K562 (cell line): ENCODE data around the gene HNF4A. TPM values are rescaled to one million over a fixed set of nuclear protein-coding genes. Genes with fewer than 3 reads are reported as not detected.

Experiments used
- ARID2 ChIP-seq: fragments of 450-650 bp; IDR thresholded peaks from 2 replicates; pipeline ENCODE4 v1.6.1; 2017; ENCODE audit warnings: antibody characterized with exemption, mild to moderate bottlenecking
- ATF7 ChIP-seq: fragments of 450-650 bp; IDR thresholded peaks from 2 replicates; pipeline ENCODE4 v1.7.1; 2014; ENCODE audit warnings: mild to moderate bottlenecking, moderate library complexity
- CBX8 ChIP-seq: fragments of 200-600 bp; sonication (generic); IDR thresholded peaks from 2 replicates; pipeline ENCODE4 v1.6.1; 2012; ENCODE audit warnings: borderline replicate concordance, mixed run types, low read depth, mild to moderate bottlenecking, moderate library complexity, mixed read lengths, low read length, control low read depth, inconsistent platforms; ENCODE audit not compliant: poor library complexity, severe bottlenecking; ENCODE audit errors: extremely low read depth
- CEBPB ChIP-seq: fragments of 450-650 bp; IDR thresholded peaks from 2 replicates; pipeline ENCODE4 v1.6.1; 2016; ENCODE audit warnings: missing genetic modification characterization, missing compliant biosample characterization
- CHD4 ChIP-seq: fragments of 200-600 bp; sonication (generic); IDR thresholded peaks from 3 replicates; pipeline ENCODE4 v1.6.1; 2012; ENCODE audit warnings: low read depth, mild to moderate bottlenecking, mixed read lengths, low read length, inconsistent platforms; ENCODE audit not compliant: insufficient read depth, insufficient replicate concordance, poor library complexity, severe bottlenecking
- CREB3L1 ChIP-seq: fragments of 450-650 bp; IDR thresholded peaks from 2 replicates; pipeline ENCODE4 v1.6.1; 2014; ENCODE audit warnings: low read depth, mild to moderate bottlenecking, moderate library complexity, borderline replicate concordance
- GTF2E2 ChIP-seq: fragments of 200-800 bp; sonication (Bioruptor generic); IDR thresholded peaks from 2 replicates; pipeline ENCODE4 v1.6.1; 2016; ENCODE audit warnings: missing genetic modification characterization, missing compliant biosample characterization
- HLTF ChIP-seq: fragments of 450-650 bp; IDR thresholded peaks from 2 replicates; pipeline ENCODE4 v1.6.1; 2016
- LEF1 ChIP-seq: fragments of 450-650 bp; IDR thresholded peaks from 2 replicates; pipeline ENCODE4 v1.6.1; 2016; ENCODE audit warnings: mild to moderate bottlenecking
- MIER1 ChIP-seq: fragments of 450-650 bp; IDR thresholded peaks from 2 replicates; pipeline ENCODE4 v1.6.1; 2016; ENCODE audit warnings: antibody characterized with exemption, mild to moderate bottlenecking, low read depth
- NFRKB ChIP-seq: fragments of 450-650 bp; IDR thresholded peaks from 2 replicates; pipeline ENCODE4 v1.6.1; 2016; ENCODE audit warnings: low read depth
- RBM25 ChIP-seq: fragments of 200-400 bp; formaldehyde crosslinking; IDR thresholded peaks from 2 replicates; pipeline ENCODE4 v1.6.1; 2018; ENCODE audit warnings: low read length, low read depth, moderate library complexity; ENCODE audit not compliant: severe bottlenecking
- SFPQ ChIP-seq: fragments of 200-400 bp; formaldehyde crosslinking; IDR thresholded peaks from 2 replicates; pipeline ENCODE4 v1.6.1; 2017; ENCODE audit warnings: mild to moderate bottlenecking, low read depth, low read length, moderate library complexity
- ZBTB26 ChIP-seq: fragments of 450-650 bp; formaldehyde crosslinking; IDR thresholded peaks from 2 replicates; pipeline ENCODE4 v1.4.0; 2022; ENCODE audit warnings: missing genetic modification characterization
- ZFPM2 ChIP-seq: fragments of 250-450 bp; sonication (Bioruptor Pico); IDR thresholded peaks from 2 replicates; pipeline ENCODE4 v1.5.1; 2022; ENCODE audit warnings: mild to moderate bottlenecking
- ZNF121 ChIP-seq: sonication (generic); formaldehyde crosslinking; conservative IDR thresholded peaks from 2 replicates; pipeline ENCODE4 v1.8.0; 2022; ENCODE audit warnings: missing genetic modification reagents
- ZNF324 ChIP-seq: fragments of 250-450 bp; sonication (Bioruptor Pico); IDR thresholded peaks from 2 replicates; pipeline ENCODE4 v1.4.0; 2020; ENCODE audit warnings: mild to moderate bottlenecking
- ZNF444 ChIP-seq: fragments of 250-450 bp; sonication (Bioruptor Pico); IDR thresholded peaks from 2 replicates; pipeline ENCODE4 v1.4.0; 2020; ENCODE audit warnings: mild to moderate bottlenecking, moderate library complexity
- ZNF551 ChIP-seq: fragments of 250-450 bp; sonication (Bioruptor Pico); IDR thresholded peaks from 2 replicates; pipeline ENCODE4 v1.5.0; 2021; ENCODE audit warnings: mild to moderate bottlenecking, moderate library complexity
- polyA plus RNA-seq, 8 experiments: library from polyadenylated mRNA; depleted of rRNA in 4 of 8; stranded (reverse) in 5 of 8; unstranded in 3 of 8; fragments of >200 nt; fragmentation: Nextera tagmentation in 2 of 8; fragmentation: Illumina TruSeq in 1 of 8; extraction: Ambion mirVana in 2 of 8; extraction: Trizol in 1 of 8; gene quantifications; 2 replicates each; pipeline versions ENCODE4 v1.2.1 to v1.2.3, GENCODE V29; 2011 to 2014; ENCODE audit warnings: inconsistent platforms in 1 of 8, missing spikeins in 1 of 8
- total RNA-seq, 7 experiments: library from RNA; depleted of rRNA in 6 of 7; stranded (reverse); fragments of >200 nt in 6 of 7; fragmentation: Illumina TruSeq in 2 of 7; extraction: Trizol in 2 of 7; gene quantifications; 2 replicates each; pipeline versions ENCODE4 v1.2.1 to v1.2.3, GENCODE V29; 2011 to 2021; ENCODE audit warnings: low replicate concordance in 1 of 7
- TF ChIP-seq, protein P1 (sequence below): conservative IDR thresholded peaks from 2 replicates; pipeline ENCODE4 v1.6.1; 2011; ENCODE audit warnings: low read depth, mild to moderate bottlenecking, low read length; ENCODE audit not compliant: control insufficient read depth
- TF ChIP-seq, protein P2 (sequence below), 2 experiments: IDR thresholded peaks; 2 replicates each; pipeline ENCODE4 v1.6.1; 2011; ENCODE audit warnings: borderline replicate concordance in 1 of 2, control low read depth in 1 of 2, low read depth in 1 of 2, low read length in 1 of 2, mild to moderate bottlenecking in 1 of 2, mixed read lengths in 1 of 2, moderate library complexity in 1 of 2; ENCODE audit not compliant: insufficient read depth in 1 of 2, insufficient read length in 1 of 2, poor library complexity in 1 of 2, severe bottlenecking in 1 of 2; ENCODE audit errors: extremely low read depth in 1 of 2

The HNF4A gene
- total and polyA plus RNA-seq, 9 of the 15 experiments (the other 6 are each of a cell fraction or from before 2014, with no cell fraction given), result 0.03 to 0.27 (median 0.08) TPM; not detected in 5

DNA sequence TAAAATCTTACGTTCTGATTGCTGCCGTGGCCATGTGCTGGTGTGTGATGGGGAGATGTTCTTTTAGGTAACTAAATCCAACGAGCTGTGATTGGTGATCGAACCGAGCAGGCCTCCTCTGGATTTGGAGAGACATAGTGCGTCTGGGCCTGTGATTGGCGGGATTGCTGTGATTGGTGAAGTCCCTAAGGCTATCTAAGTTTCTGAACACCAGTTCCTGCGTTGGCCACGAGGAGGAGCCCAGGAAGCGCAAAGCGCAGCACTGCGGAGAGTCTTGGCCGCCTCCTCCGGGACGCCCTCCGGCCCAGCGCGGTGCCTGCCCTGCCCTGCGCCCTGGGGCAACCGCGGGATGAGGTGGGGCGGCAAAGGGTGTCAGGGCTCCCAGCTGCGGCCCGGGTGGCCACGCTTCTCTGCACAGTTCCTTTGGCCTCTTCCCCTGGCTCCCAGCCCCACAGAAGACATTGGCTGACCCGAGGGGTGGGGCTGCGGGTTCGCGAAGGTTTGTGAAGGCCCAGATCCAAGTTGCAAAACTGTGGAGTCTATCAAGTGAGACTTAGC is 33.0 kb downstream of the HNF4A start (continued):
- TF ChIP-seq, protein P1, sequence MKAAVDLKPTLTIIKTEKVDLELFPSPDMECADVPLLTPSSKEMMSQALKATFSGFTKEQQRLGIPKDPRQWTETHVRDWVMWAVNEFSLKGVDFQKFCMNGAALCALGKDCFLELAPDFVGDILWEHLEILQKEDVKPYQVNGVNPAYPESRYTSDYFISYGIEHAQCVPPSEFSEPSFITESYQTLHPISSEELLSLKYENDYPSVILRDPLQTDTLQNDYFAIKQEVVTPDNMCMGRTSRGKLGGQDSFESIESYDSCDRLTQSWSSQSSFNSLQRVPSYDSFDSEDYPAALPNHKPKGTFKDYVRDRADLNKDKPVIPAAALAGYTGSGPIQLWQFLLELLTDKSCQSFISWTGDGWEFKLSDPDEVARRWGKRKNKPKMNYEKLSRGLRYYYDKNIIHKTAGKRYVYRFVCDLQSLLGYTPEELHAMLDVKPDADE, result no peak
- no peak for TF ChIP-seq CEBPB (tag)
- no peak for TF ChIP-seq ATF7
- peak; percentile 99 for TF ChIP-seq RBM25
- no peak for TF ChIP-seq NFRKB
- no peak for TF ChIP-seq ZNF121 (CRISPR knock-in tag)
- TF ChIP-seq GTF2E2 (tag), result no peak
- TF ChIP-seq CHD4, result peak; percentile 40
- no peak for TF ChIP-seq CBX8
- TF ChIP-seq, protein P2, sequence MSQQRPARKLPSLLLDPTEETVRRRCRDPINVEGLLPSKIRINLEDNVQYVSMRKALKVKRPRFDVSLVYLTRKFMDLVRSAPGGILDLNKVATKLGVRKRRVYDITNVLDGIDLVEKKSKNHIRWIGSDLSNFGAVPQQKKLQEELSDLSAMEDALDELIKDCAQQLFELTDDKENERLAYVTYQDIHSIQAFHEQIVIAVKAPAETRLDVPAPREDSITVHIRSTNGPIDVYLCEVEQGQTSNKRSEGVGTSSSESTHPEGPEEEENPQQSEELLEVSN (IDR thresholded peaks at IDR 0.05; ENCODE audit: borderline replicate concordance in 1 of 2, extremely low read depth in 1 of 2, insufficient read depth in 1 of 2, insufficient read length in 1 of 2, low read depth in 1 of 2, low read length in 1 of 2, poor library complexity in 1 of 2, severe bottlenecking in 1 of 2), result no peak
- TF ChIP-seq ZBTB26 (CRISPR knock-in tag), result no peak
- TF ChIP-seq SFPQ, result no peak
- no peak for TF ChIP-seq MIER1
- 0 out of 2 replicates have a peak, but pooled peaks have one; percentile 21 for TF ChIP-seq HLTF
- TF ChIP-seq ZNF444, result no peak
- TF ChIP-seq ZNF551 (CRISPR knock-in tag), result no peak
- TF ChIP-seq ZNF324, result no peak
- TF ChIP-seq ARID2, result peak; percentile 92
- TF ChIP-seq ZFPM2 (CRISPR knock-in tag), result no peak
- TF ChIP-seq LEF1, result no peak
- TF ChIP-seq CREB3L1, result no peak
